Measurements from ENCODE around the gene CERK. TPM values are rescaled to one million over a fixed set of nuclear protein-coding genes. Genes with fewer than 3 reads are reported as not detected.

CERK gene
- total RNA-seq, 2 donors from 2014 or later: 54.9 to 57.6 TPM

DNA sequence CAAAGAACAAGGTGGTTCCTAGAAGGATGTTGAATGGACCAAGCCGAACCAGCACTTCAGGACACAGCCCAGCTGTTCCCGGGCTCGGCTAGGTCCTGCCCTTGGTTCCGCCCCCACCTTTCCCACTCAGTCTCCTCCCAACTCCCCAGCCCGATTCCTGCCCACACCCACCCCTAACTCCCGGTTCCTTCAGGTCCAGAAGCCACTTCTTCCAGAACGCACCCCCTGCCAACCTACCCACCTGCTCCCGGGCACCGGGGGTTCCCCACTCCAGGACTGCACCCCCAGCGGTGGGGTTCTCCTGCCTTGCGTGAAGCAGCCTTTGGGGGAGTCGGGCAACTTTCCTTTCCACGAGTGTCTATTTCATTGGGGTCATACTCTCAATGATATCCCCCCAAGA, 30.7 kb downstream of the CERK start:
- Histone ChIP-seq H3K4me1 (ENCODE audit: control insufficient read depth, insufficient read depth, low read length) (no peaks in the 10 kb centered on the region), H3K36me3 (ENCODE audit: control insufficient read depth, insufficient read depth, low read length) (peaks cover 68% of the 10 kb centered on the region), H3K9ac (ENCODE audit: extremely low read depth, low read length, poor library complexity, severe bottlenecking) (no peak overlapping the region), H3K27me3 (ENCODE audit: control insufficient read depth, insufficient read depth, low read length, poor library complexity, severe bottlenecking) (no peaks in the 10 kb centered on the region), H3K4me3 (ENCODE audit: low read length) (no peak overlapping the region), H3K9me3 (ENCODE audit: control insufficient read depth, low read length) (no peaks in the 10 kb centered on the region), H3K27ac (ENCODE audit: low read depth, low read length) (no peak overlapping the region)
- H3K4me1 Mint-ChIP-seq: peaks cover 17% of the 10 kb centered on the region
- WGBS, 2 experiments (ENCODE audit: insufficient coverage in 1 of 2, insufficient read length in 1 of 2): 88 to 92% methylated on average over 10 to 13 of the region's 13 CpGs
- DNase-seq: no peak
- H3K9me3 Mint-ChIP-seq: no peaks in the 10 kb centered on the region
- no peak overlapping the region for H3K4me3 Mint-ChIP-seq
- TF ChIP-seq CTCF (conservative IDR thresholded peaks at IDR 0.05): no peak
- no peaks in the 10 kb centered on the region for H3K27me3 Mint-ChIP-seq (ENCODE audit: insufficient read depth)
- H3K36me3 Mint-ChIP-seq (ENCODE audit: low read depth): peaks cover 81% of the 10 kb centered on the region
- no peak overlapping the region for H3K27ac Mint-ChIP-seq

GRCh38 chr22:46706060-46706459, 32.0 kb downstream of the CERK start:
- no peak for TF ChIP-seq CTCF (conservative IDR thresholded peaks at IDR 0.05)

GRCh38 chr22:46703996-46704370, 34.1 kb downstream of the CERK start:
- no peak for DNase-seq
- Histone ChIP-seq H3K4me3 (ENCODE audit: low read length) (no peak overlapping the region), H3K27ac (ENCODE audit: low read depth, low read length) (no peak overlapping the region), H3K4me1 (ENCODE audit: control insufficient read depth, insufficient read depth, low read length) (no peaks in the 10 kb centered on the region), H3K9ac (ENCODE audit: extremely low read depth, low read length, poor library complexity, severe bottlenecking) (no peak overlapping the region), H3K36me3 (ENCODE audit: control insufficient read depth, insufficient read depth, low read length) (peaks cover 47% of the 10 kb centered on the region), H3K9me3 (ENCODE audit: control insufficient read depth, low read length) (no peaks in the 10 kb centered on the region), H3K27me3 (ENCODE audit: control insufficient read depth, insufficient read depth, low read length, poor library complexity, severe bottlenecking) (no peaks in the 10 kb centered on the region)
- no peak for TF ChIP-seq CTCF (conservative IDR thresholded peaks at IDR 0.05)
- no peaks in the 10 kb centered on the region for H3K27me3 Mint-ChIP-seq (ENCODE audit: insufficient read depth)
- H3K4me1 Mint-ChIP-seq: peaks cover 6% of the 10 kb centered on the region
- H3K4me3 Mint-ChIP-seq: no peak overlapping the region
- WGBS, 2 experiments (ENCODE audit: insufficient coverage in 1 of 2, insufficient read length in 1 of 2): 95 to 98% methylated on average over 5 to 6 of the region's 6 CpGs
- H3K27ac Mint-ChIP-seq: no peak overlapping the region
- no peaks in the 10 kb centered on the region for H3K9me3 Mint-ChIP-seq
- H3K36me3 Mint-ChIP-seq (ENCODE audit: low read depth): peaks cover 68% of the 10 kb centered on the region

More at GRCh38 chr22:46706060-46706459, 32.0 kb downstream of the CERK start:
- no peak overlapping the region for H3K4me3 ChIP-seq (ENCODE audit: low read length)
- DNase-seq: no peak
- Mint-ChIP-seq H3K9me3 (no peaks in the 10 kb centered on the region), H3K36me3 (ENCODE audit: low read depth) (peaks cover 73% of the 10 kb centered on the region), H3K27me3 (ENCODE audit: insufficient read depth) (no peaks in the 10 kb centered on the region), H3K27ac (no peak overlapping the region), H3K4me1 (peaks cover 14% of the 10 kb centered on the region), H3K4me3 (no peak overlapping the region)
- H3K4me1 ChIP-seq (ENCODE audit: control insufficient read depth, insufficient read depth, low read length): no peaks in the 10 kb centered on the region
- no peak overlapping the region for H3K9ac ChIP-seq (ENCODE audit: extremely low read depth, low read length, poor library complexity, severe bottlenecking)
- no peaks in the 10 kb centered on the region for H3K27me3 ChIP-seq (ENCODE audit: control insufficient read depth, insufficient read depth, low read length, poor library complexity, severe bottlenecking)
- WGBS, 2 experiments (ENCODE audit: insufficient coverage in 1 of 2, insufficient read length in 1 of 2): 95 to 96% methylated on average over 6 to 12 of the region's 12 CpGs
- no peak overlapping the region for H3K27ac ChIP-seq (ENCODE audit: low read depth, low read length)
- peaks cover 56% of the 10 kb centered on the region for H3K36me3 ChIP-seq (ENCODE audit: control insufficient read depth, insufficient read depth, low read length)
- no peaks in the 10 kb centered on the region for H3K9me3 ChIP-seq (ENCODE audit: control insufficient read depth, low read length)

All from endodermal cell (in vitro differentiated cells).